K562 treated with DMSO at 1 percent for 24 hours (cell line): Measurements from ENCODE around the gene ATP2A2. TPM values are rescaled to one million over a fixed set of nuclear protein-coding genes. Genes with fewer than 3 reads are reported as not detected.

Source experiments
- total RNA-seq: library from RNA; unstranded; fragments of 300-600 nt; gene quantifications from 2 replicates; pipeline ENCODE4 v1.2.3, GENCODE V29; 2022; ENCODE audit warnings: low read depth; ENCODE audit not compliant: insufficient read depth

Gene ATP2A2
- total RNA-seq: 134 and 145 TPM in 2 replicates

DNA sequence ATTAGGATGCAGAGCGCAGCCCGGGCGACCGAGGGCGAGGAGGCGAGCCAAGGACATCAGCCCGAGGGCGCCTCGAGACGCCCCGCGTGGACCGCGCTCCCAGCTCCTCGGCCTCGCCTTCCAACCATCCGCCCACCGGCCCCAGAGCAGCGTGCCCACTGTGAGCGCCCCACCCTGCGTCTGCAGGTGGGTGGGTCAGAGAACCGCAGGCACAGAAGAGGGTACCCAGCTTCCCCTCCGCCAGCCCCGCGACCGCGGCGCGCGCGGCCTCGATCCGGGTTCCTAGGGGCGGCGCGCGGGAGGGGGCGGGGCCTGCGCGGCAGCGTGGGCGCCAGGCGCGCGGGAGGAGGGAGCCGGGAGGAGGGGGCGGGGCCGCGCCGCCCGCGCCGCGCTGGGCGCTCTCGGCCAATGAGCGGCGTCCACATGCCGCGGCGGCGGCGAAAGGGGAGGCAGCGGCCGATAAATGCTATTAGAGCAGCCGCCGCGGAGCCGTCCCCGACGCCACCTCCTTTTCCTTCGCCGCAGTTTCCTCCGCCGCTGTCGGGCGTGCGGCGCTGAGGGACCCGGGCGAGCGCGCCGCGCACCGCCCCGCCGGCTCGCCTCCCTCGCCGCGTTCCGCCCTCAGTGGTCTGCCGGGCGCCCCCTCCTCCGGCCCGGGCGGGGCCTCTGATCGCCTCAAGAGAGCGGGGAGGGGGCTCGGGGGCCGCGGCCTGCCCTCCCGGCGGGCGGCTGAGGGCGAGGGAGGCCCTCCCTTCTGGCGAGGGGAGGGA, at the start of gene ATP2A2:
TSS of gene ATP2A2 (plus strand) at position 469 of the 770 bp plus-strand sequence. CDS start 543 bp downstream, outside the sequence.

Other genes starting within 250 kb of the ATP2A2 start
- gene C12orf76, start 232.7 kb upstream of the ATP2A2 start, total RNA-seq: 17.6 and 20.5 TPM in 2 replicates
- 4.5 and 5.2 TPM in 2 replicates for gene IFT81, start 156.9 kb upstream of the ATP2A2 start, total RNA-seq
- gene ANAPC7, start 122.5 kb downstream of the ATP2A2 start, total RNA-seq: 63.5 and 65.2 TPM in 2 replicates
- gene ARPC3, start 169.1 kb downstream of the ATP2A2 start, total RNA-seq: 193 and 212 TPM in 2 replicates
- 32.1 and 34.6 TPM in 2 replicates for gene GPN3, start 187.0 kb downstream of the ATP2A2 start, total RNA-seq
- 11.5 TPM in 2 replicates for gene FAM216A, start 187.6 kb downstream of the ATP2A2 start, total RNA-seq
- 136 and 150 TPM in 2 replicates for gene VPS29, start 220.9 kb downstream of the ATP2A2 start, total RNA-seq
- 0.32 and 0.43 TPM in 2 replicates for gene RAD9B, start 221.1 kb downstream of the ATP2A2 start, total RNA-seq